Fibroblast of gingiva (primary cell): ENCODE results near the gene LIX1L.
A peak's percentile ranks its signal among the peaks of the same experiment; 100 is the strongest.
"Not testable (repeated sequence)": the region's sequence is repeated elsewhere in the genome, so short reads cannot be mapped to it uniquely, and the experiment has no call there.

Source experiments
- DNase-seq: peaks from one replicate; pipeline ENCODE4 v3.0.0-alpha.2; 2011; ENCODE audit warnings: low read depth

Gene LIX1L

DNA sequence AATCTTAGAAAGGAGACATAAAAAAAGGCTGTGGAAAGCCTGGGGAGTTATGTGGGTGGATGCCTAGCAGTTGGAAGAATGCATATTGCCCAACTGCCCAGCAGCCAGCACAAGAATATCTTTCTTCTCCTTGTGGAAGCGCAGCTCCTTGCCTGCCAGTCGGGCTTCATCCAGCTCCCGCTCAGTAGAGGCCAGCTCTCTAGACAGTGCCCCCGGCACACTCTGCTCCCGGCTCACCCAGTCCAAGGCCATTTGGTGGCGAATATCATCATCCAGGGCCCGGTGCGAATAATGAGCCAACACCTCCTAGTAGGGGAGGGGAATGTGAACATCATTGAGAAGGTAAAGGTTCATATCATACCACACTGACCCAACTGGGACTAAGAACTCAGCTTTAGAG is 21.6 kb downstream of the LIX1L start:
- no peak for DNase-seq

DNA sequence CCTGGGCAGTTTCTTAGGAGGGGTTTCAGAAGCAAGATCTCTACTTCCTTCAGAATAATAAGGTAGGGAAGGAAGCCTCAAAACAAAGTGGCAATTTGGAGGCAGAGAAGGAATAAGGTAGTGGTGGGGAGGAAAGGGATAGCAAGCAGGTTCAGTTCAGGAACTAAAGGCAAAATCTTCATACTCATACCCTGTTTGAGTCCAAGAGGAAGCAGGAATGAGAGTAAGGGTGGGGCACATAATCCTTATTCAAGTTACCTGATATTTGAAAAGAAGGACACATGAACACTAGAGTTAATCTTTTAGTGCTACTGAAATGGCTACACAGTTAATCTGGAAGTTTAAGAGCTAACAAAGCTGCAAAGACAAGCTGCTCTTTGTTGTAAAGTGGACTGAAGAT is 22.1 kb downstream of the LIX1L start:
- no peak for DNase-seq

DNA sequence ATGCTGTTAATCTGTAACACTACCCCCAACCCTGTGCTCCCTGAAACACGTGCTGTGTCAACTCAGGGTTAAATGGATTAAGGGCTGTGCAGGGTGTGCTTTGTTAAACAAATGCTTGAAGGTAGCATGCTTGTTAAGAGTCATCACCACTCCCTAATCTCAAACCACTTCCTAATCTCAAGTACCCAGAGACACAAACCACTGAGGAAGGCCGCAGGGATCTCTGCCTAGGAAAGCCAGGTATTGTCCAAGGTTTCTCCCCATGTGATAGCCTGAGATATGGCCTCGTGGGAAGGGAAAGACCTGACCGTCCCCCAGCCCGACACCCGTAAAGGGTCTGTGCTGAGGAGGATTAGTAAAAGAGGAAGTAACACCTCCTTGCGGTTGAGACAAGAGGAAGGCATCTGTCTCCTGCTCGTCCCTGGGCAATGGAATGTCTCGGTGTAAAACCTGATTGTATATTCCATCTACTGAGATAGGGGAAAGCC is 25.3 kb downstream of the LIX1L start:
- DNase-seq = not testable (repeated sequence)

DNA sequence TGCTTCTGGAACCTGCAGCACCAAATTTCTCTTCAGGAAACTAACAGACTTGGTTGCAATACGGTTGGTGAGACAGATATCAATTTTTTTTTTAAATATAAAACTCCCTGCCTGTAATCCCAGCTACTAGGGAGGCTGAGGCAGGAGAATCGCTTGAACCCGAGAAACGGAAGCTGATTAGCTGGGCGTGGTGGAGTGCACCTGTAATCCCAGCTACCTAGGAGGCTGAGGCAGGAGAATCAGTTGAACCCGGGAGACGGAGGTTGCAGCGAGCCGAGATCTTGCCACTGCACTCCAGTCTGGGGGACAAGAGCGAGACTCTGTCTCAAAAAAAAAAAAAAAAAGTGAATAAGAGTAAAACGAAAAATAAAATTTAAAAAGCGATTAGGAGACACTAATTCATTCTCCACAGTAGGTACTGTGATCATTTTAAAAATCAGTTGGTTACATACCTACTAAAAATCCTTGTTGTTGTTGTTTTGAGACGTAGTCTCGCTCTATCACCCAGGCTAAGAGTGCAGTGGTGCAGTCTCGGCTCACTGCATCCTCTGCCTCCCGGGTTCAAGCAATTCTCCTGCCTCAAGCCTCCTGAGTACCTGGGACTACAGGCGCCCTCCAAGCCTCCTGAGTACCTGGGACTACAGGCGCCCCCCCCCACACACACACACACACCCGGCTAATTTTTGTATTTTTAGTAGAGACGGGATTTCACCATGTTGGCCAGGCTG is 29.7 kb downstream of the LIX1L start:
- DNase-seq = no peak

DNA sequence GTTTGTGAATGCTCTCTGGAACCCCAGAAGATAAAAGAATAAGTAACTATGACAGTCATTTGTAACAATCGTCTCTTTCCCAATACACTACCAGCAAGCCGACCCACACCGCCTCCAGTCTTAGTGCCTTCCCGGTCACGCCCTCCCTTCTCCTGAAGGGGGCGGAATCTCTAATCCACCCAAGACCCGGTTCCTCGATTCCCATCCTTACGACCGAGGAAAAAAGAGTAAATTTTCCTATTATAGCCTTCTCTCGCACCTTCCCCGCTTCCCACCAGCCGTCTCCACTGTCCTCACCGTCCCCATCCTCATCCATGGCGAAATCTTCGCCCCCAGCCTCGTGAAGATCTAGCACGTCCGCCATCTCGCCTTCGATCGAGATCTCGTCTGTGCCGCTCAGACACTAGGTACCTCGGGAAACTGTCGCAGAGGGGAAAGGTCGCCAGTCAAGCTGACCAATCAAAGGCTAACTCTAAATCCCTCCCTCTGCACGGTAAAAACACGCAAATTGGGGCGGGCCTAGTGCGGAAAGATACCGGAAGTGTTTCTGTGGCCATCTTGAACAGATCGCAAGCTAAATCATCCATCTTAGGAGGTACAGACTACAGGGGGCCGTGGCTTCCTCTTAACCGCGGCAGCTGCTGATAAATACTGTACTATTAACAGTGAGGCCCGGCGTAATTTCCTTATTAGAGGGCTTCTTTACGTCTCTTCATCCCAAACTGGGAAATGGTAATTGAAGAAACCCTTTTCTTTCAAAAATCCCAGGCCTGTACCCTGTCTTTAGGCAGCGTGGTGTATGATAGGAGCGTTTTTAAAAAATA is 30.5 kb downstream of the LIX1L start, which contains the start of gene RBM8A:
RBM8A (minus strand) TSS at position 422 of the 824 bp plus-strand sequence; CDS start at position 364, 58 bp downstream.
- DNase-seq = peak; percentile 98

DNA sequence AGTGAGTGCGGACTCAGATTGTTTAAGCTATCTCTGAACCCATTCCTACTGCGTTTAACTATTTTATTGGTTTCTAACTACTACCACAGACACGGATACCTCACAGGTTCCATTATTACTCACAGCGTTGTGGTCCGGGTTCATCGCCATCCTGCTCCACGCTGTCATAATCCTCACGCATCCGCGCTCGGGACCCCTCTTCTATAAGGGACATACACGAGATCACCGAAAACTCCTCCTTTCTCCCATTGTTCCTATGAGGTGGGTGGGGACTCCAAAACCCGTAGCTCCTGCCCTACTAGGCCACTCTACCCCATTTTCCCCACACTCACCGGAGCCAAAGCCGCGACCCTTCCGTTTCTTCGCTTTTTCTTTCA is 31.1 kb downstream of the LIX1L start:
- DNase-seq = no peak

DNA sequence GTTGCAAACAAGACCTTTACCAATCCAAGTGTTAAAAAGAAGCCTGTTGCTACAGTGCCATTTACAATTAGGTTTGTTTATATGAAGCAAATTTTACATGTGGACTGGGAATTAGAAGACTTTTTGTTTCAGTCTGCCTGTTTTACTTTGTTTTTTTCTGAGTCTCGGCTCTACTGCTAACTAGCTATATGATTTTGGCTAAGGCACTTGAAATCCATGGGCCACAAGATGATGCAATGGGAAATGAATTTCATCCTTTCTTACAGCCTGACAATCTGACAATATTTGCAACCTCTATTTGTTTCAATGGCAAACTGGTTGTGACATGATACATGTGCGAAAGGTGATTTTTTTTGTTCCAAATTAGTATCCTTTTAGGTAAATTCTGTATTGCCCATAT is 35.6 kb downstream of the LIX1L start:
- peak; percentile 67 for DNase-seq

DNA sequence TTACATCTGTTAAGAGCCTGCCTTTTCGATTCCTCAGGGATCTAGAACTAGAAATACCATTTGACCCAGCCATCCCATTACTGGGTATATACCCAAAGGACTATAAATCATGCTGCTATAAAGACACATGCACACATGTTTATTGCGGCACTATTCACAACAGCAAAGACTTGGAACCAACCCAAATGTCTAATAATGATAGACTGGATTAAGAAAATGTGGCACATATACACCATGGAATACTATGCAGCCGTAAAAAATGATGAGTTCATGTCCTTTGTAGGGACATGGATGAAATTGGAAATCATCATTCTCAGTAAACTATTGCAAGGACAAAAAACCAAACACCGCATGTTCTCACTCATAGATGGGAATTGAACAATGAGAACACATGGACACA is 37.5 kb downstream of the LIX1L start:
- not testable (repeated sequence) for DNase-seq

DNA sequence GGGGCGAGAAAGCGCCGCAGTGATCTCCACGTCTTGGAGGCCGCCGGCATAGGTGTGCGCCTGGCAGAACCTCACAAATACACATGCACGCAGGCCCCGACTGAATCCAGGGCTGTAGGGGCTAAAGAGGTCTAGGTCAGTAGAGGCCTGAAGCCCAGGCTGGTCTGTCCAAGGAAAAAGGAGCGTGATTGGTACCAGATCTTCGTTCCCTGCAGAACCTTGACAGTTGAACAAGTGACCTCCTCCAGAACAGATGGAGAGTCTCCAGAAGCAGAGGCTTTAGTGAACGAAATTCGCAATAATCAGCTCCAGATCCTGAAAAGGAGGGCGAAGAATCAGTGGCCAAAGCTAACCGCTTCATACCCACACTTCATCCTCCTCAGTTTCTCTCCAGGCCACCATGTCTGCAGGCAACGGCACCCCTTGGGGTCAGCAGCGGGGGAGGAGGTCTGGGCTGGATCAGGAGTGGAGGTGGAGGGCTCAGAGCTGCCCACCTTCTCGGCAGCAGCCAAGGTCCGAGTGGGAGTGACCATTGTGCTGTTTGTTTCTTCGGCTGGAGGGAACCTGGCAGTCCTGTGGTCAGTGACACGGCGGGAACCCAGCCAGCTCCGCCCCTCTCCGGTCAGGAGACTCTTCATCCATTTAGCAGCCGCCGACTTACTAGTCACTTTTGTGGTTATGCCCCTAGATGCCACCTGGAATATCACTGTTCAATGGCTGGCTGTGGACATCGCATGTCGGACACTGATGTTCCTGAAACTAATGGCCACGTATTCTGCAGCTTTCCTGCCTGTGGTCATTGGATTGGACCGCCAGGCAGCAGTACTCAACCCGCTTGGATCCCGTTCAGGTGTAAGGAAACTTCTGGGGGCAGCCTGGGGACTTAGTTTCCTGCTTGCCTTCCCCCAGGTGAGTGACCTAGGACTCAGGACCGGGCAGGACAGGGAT is 38.6 kb downstream of the LIX1L start:
- peak; percentile 42 for DNase-seq

DNA sequence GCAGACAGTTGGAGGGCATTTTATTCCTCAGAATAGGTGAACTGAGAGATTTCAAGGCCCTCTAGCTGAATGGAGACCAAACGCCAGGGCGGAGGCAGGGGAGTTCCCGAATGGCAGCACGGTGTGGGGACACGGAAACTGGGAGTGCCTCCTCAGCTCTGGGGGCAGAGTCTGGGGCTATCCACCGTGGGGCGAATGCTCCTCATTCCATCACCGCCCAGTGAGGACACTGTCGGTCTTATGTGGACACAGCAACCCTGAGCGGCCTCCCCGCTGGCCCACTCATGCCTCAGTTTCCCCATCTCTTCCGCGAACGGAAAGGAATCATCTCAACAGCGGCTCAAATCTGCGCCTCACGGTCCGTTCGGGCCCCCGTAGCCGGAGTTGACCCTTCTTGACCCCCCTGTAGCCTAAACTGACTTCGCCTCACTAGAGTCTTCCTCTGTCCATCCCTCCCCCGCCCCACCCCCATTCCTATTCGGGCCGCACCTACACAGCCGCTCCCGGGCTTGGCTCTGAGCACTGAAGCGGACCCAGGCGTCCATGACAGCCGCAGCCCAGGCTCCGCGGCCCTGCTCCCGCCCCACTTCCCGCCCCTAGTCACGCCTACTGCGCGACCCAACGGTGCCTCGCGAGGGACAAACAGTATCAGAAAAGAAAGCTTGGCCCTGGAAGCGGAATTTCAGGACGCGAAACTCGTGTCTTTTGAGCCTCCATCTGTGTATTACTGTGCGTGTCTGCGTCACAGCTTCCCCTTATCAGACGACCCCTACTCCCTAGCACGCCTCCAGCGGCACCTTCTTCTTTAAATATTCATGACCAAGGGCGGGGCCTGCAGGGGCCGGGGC is 39.4 kb downstream of the LIX1L start, which contains the start of gene PEX11B:
PEX11B (minus strand) TSS at position 574 of the 848 bp plus-strand sequence; CDS start at position 545, 29 bp downstream.
- peak; percentile 85 for DNase-seq

DNA sequence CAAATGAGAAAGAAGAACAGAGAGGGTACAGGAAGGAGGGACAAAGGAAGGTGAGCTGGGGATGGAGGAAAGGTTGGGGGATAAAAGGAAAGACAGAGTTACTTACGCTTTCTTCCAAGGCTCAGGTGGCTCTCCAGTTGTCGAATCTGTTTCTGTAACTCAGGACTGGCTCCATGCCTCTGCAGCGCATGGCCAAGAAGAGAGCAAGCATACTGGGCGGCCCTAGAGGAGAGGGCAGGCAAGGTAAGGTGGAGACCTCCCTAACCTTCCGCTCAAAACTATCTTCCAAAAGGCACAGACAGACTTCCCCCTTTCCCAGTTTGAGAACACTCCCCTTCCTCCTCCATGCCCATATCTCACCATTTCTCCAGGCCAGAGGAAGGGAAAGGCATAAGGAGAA is 40.2 kb downstream of the LIX1L start:
- DNase-seq = no peak

DNA sequence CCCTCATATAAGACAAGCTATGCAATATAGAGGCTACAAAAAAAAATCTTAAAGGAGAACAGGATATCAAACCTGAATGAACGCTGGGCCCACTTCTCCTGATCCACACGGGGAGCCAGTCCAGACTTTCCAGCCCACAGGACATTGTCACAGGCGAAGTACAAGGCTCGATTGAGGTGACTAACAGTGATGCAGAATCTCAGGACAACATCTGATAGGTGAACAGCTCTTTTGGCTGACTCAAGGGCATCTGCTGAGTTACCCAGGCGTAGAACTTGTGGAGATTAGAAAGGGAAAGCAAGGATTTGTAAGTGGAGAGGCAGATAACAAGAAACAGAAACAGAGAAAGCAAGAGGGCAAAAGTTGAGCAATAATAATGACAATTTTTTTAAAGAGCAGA is 41.1 kb downstream of the LIX1L start:
- no peak for DNase-seq

DNA sequence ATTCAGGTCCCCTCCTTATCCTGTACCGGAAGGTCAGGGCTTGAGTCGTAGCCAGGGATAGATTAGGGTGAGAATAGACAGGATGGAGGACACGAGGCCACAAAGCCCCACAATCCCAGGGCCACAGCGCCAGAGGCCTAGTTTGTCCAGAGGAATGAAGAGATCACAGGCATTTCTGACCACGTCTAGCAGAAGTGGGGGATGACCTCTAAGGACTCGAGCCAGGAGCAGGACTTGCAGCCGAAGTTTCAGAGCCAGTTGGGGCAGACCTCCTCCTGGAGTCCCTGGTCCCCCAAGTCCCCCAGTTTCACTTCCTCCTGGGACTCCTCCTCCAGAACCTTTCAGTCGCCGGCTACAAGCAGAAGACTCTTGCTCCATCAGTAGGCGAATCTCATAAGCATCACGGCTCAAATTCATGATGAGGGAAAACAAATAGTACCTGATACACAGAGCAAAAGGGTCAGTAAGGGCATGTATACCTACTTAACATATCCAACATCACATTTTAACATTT is 45.6 kb downstream of the LIX1L start:
- DNase-seq = no peak

DNA sequence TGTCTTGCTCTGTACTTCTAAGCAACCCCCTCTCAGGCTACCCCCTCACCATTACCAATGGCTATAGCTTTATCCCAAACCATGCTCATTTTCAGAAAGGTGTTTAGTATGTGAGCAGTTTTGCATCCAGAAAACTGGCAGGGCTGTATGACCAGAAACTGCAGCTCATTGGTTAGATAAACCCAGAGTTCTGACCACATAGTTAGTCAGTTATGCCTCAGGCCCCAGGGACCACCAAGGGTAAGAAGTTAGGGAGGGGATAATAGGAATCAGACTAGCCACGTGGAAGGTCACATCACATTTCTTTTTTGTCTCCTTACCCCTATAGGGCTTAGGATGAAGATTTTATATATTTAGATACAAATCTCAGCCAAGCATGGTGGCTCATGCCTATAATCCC is 49.2 kb downstream of the LIX1L start:
- DNase-seq = no peak

DNA sequence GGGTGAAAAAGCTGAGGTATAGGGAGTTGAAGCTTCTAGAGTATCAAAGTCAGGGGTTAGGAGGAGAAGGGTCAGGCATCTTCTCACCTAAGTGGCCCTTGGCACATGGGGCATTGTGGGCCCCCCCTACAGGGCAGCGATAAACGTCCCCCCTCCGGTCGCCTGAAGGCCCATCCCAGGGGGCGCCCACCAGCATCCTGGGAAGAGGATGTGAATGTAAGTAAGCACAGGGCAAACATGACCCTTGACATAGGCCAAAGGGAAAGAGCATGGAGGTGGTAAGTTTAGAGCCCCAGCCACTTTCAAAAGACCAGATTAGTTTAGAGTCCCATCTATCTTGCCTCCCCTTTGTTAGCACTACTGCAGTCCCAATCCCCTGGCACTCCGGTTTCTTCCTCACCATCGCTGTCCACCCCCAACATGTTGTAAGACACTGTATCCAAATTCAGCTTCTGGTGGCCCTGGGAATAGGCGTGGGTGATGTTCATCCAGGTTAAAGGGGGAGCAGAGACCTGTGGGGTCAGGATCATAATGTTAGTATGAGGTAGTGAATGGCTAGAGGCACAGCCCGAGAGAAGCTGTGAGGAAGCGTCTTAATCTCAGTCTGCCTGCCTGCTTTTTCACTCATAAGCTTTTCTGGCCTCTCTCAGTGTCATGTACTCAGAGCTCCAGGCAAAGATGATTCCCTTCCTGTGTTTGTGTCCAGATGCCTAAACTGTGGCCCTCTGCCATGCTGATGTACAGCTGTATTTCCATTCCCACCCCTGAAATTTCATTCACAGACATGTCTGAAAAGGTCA is 50.7 kb downstream of the LIX1L start:
- peak; percentile 53 for DNase-seq

DNA sequence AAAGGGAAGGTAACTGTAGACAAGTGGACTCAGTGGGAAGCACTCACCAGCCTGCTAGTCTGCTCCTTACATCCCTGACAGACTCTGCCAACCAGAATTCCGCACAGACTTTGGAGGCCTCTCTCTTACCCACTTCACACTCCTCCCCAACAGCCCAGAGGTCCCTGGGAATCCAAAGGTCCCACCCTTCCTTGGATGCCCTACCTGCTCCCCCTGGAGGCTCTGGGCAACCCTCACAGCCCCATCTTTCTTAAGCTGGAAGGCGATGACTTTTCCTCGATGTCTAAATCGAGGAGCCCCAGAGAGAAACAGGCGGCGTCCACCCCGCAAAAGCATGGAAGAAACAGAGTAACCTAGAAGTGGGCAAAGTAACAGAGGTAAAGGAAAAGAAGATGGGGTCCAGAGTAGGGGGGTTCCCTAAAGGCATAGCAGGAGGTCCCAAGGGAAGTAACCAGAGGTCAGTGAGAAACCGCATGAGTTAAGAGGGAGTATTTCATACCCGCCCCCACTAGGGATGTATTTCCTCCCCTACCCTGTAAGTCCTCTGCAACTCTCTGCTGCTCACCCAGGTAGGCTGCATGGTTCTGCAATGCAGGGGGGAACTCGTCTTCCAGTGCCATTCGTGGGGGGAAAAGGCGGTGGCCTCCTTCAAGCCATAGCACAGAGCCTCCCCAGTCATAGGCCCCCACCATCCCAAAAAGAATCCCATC is 56.4 kb downstream of the LIX1L start:
- no peak for DNase-seq

DNA sequence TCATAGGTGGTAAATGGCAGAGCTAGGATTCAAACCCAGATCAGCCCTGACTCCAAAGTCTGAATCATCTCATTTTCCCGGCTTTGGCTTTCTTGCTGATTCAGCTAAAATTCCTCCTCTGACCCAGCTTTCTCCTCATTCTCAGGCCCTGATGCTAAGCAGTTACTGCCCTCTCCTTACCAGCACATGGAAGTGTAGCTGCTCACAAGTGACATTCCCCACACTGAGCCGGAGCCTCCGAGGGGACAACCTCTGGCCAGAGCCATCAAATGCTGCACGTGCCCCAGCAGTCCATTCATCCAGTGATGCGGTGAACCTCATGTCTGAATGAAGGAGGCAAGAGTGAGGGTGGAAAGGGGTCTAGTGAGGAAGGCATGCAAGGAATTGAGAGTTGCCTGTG is 59.1 kb downstream of the LIX1L start:
- DNase-seq = no peak

DNA sequence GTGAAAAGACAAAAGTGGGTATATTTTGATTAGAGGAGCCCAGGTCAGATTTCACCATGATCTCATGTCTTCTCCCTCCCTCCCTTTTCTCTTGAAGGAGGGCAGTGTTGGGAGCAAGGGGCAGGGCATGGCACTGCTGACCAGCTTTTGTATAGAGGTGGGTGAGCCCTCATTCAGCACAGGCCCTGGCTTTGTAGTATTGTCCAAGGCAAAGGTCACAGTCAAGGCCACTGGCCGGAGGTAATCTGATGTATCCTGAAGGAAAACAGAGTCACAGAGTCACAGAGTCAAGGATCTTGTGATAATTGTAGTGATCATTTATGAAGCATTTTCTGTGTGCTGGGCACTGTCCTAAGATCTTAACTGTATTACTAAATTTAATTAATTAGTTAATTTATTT is 59.8 kb downstream of the LIX1L start:
- DNase-seq = no peak

DNA sequence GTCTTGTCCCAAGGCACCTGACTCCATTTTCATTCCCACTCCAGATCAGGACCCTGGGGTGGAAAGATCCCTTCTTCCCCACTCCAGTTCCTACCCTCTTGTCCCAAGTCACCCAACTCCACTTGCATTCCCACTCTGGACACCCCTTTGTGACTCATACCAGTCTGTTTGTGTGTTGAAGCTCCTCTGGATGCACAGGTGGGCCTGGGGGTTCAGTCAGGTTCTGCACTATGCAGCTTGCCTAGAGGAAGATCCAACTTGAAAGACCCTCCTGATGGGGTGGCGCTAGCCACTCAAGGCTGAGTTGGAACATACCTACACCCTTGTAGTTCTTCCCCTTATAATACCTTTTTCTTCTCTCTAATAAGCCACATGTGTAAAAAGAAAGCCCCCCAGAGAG is 62.3 kb downstream of the LIX1L start:
- DNase-seq = no peak
